Measurements from ENCODE around the gene IDE.
"Not testable (repeated sequence)": the region's sequence is repeated elsewhere in the genome, so short reads cannot be mapped to it uniquely, and the experiment has no call there.

Gene IDE

GRCh38 chr10:92573798-92574547 is at the start of gene IDE:
TSS of gene IDE (minus strand) at chr10:92574093. CDS start at chr10:92574019, 74 bp downstream.
- DNase-seq (ENCODE audit: low read depth in 2 of 2) = peak in 1 of 2 experiments; percentile 54

DNA sequence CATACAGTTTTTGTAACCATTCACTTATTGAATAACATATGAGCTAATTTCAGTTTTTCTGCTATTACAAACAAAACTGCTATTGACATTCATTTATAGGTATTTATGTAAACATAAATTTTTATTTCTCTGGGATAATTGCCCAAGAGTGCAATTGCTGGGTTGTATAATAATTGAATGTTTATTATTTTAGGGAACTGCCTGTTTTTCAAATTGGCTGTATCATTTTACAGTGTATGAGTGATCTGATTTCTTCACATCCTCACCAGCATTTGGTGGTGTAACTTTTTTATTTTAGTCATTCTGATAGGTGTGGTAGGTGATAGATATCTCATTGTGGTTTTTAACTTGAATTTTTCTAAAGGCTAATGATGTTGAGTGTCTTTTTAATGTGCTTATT is 45.5 kb upstream of the IDE start:
- no peak for DNase-seq (ENCODE audit: low read depth in 2 of 2)

GRCh38 chr10:92615515-92615914 is 41.6 kb upstream of the IDE start:
- no peak for DNase-seq (ENCODE audit: low read depth in 2 of 2)

DNA sequence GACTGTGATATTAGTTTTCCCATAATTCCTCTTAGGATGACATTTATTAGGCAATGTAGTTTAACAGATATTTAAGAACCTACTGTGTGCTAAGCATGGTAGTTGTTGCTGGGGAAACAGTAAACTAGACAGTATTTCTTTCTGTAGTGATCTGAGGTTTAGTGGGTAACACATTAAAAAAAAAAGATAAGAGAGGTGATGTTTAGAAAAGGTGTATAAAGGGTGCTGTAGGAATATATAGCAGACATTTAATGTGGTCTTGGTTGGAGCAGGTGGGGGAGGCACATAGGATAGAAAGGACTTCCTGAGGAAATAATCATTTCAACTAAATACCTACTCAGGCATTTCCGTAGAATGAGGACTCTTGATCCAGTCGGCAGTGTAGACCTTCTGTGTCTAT is 30.9 kb upstream of the IDE start:
- no peak for DNase-seq (ENCODE audit: low read depth in 2 of 2)

GRCh38 chr10:92598321-92598720 is 24.4 kb upstream of the IDE start:
- DNase-seq (ENCODE audit: low read depth in 2 of 2) = peak; percentile 37 to 47

DNA sequence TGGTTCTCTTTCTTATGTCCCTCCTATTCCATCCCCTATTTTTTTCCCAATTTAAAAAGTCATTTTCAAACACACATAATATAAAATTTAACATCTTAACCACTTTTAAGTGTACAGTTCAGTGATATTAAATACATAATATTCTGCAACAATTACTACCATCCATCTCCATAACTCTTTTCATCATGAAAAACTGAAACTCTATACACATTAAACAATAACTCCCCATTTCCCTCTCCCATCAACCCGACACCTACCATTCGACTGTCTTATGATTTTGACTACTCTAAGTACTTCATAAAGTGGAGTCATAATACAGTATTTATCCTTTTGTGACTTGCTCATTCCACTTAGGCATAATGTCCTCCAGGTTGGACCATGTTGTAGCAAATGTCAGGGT is 21.6 kb upstream of the IDE start:
- DNase-seq (ENCODE audit: low read depth in 2 of 2) = no peak

DNA sequence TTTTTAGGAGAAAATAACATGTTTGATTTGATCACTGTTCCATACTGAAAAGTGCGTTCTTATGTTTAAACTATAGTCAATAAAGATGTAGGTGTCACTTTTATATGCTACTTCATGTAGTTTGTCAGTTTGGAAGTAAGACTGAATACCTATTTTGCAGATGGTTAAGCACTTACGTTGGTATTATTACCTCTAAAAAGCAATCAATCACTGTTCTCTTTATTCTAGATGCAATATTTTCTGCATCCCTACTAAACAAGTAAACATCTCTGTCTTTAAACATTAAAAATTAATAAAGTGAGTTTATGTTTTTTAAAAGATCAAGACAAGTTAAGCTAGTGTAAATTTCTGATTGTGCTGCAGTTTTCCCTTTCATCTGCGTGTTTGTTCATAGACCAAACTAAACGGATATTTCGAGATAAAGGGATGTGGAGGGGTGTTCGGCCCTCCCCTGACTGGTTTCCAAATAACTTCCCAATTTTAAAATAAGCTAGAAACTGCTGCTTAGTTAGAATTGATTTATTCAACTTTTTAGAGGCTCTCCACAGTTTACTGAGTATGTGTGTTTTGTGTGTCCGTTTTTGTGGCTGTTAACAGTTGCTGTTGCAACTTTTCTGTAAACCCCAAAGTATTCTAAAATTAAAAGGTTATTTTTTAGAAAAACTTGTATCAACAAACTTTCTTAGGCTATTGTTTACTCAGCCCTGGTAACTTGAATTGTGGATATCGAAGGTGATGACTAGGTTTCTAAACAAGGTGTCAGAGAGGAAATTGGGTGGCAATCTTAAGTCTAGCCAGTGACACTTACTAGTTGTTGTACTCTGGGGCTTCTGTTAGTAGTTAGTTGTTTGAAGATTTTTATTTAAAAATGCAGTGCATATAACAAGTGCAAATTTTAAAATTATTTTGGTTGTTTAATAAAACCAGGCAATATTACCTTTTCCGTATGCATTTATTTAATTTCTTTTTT is 20.0 kb upstream of the IDE start:
- DNase-seq (ENCODE audit: low read depth in 2 of 2) = no peak

GRCh38 chr10:92592761-92593618 is 19.1 kb upstream of the IDE start, which contains the start of gene KIF11:
TSS of gene KIF11 (plus strand) at chr10:92593130. CDS start at chr10:92593376, 246 bp downstream.
- DNase-seq (ENCODE audit: low read depth in 2 of 2) = peak; percentile 89 to 91

DNA sequence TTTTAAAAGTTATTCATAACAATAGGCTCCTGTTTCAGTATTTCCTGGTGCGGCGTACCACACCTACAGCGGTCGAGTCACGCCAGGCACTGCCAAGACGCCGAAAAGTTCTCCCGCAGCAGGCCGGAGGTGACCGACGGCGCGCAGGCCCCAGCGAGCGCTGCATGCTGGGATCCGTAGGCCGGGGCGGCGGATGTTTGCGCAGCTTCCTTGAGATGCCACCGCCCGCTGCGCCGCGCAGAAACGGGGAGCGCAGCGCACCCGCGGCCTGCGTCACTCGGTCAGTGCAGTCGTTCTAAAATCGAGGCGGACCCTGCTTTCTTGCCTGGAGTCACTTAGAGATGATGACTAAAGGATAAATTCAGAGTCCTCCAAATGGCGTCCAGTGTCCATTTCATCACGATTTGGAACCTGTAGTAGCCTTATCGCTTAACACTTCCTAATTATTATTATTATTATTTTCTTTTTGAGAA is 17.7 kb upstream of the IDE start:
- DNase-seq (ENCODE audit: low read depth in 2 of 2) = peak; percentile 71 to 81

DNA sequence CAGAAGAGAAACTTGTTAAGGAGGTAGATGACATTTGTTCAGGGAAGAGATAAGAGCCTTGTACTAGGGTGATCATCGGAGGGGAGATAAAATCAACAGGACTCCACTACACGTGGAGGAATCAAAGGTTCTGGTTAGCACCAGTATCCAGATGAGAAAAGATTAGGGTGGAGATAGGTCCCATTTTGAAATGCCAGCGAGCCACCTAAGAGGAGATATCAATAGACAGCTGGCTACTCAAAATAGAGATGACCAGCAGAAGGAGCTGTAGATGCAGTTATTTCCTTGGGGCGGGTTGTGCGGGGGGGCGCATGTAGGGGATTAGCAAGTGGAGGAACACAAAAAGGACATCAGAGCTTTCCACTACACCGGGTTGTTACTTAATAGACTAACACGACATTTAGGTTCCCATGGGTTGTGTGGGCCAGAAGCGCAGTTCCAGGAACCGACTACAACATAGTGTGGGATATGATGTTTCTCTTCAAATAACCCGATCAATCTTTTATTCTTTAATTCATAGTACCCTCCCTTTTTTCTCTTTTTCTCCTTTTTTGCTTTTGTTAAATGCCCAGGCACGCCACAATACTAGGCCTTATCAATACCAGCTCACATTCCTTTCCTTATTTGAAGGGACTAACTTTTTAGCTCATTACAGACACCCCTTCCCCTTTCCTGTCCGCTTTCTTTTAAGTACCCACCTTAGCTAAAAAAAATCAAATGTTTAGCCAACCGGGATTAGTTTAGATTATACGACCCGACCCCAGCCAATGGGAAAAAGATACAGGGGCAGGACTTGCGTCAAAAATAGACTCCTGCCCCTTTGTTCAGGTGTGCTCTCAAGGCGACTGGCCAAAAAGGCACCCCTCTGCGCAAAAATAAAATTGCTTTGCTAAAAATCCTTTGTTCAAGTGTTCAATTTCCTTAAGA is 17.0 kb upstream of the IDE start:
- DNase-seq (ENCODE audit: low read depth in 2 of 2) = no peak

DNA sequence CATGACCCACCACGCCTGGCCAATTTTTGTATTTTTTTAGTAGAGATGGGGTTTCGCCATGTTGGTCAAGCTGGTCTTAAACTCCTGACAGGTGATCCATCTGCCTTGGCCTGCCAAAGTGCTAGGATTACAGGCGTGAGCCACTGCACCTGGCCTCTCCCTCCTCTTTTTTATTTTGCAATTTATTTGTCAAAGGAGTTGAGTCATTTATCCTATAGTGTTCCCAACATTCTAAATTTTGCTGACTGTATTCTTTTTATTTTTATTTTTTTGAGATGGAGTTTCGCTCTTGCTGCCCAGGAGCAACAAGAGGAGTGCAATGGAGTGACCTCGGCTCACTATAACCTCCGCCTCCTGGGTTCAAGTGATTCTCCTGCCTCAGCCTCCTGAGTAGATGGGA is 8.5 kb upstream of the IDE start:
- DNase-seq (ENCODE audit: low read depth in 2 of 2) = not testable (repeated sequence)

GRCh38 chr10:92575961-92576360 is 2.1 kb upstream of the IDE start:
- peak in 1 of 2 experiments; percentile 13 for DNase-seq (ENCODE audit: low read depth in 2 of 2)

DNA sequence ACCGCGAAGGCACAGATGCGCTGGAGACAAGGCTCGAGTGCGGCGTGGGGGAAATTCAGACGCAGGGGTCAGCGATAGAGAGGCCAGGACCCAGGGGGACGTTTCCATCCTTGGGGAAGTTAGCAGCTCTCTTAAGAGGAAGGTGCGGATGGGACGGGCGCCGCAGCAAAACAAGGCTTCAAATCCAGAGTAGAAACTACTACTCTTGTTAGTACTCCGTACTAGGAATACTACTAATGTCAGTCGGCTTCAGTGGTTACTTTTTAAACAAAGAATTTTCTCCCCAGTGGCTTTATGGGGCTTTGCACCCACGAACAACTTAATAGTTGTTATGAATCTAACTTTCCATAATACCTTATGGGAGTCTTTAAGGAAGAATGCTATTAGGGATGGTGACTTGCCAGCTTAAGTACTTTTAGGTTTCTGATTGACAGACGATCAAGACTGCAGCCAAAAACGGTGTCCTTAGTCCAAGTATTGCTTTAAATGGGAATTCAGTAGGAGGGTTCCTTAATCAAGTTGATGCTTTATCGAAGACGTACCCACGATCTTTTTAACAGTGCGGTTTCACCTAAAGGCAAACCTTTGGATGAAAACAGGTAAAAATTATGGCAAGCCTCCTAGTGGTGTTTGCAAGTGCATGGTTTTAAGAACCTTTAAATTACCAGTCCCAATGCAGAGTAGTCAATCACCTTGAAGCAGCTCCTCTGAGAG is 812 bp upstream of the IDE start:
- DNase-seq (ENCODE audit: low read depth in 2 of 2) = peak in 1 of 2 experiments; percentile 19

DNA sequence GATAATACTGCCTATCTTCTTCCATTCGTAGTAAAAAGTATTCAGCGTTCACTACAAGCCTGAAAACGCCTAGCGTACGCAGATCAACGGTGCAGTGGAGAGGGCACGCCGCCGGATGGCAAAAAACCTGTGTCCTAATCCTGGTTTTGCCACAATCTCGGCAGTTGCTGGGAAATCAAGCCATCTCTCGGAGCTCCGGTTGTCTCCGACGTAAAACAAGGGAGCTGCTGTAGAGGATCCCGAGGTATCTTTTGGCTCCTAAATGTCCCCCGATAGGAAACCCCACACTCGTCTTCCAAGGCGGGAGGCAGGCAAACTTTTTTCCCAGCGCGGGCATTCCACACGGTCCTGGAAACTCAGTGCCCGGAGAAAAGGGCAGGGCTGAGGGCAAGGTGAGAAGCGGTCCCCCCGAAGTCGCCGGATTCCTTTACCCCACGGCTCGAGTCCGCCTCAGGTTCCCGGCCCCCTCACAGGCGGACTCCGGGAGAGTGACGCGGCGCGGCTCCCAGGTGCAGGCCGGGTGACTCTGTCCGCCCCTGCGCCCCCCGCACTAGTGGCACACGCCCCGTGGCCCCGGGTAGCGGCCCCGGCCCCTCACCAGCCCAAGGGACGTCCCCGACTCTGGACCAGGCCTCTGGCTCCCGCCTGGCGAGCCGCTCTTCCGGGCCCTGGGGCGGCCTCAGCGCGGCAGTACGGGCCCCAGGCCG is 649 bp downstream of the IDE start:
- DNase-seq (ENCODE audit: low read depth in 2 of 2) = no peak

GRCh38 chr10:92572362-92573090 is 1.4 kb downstream of the IDE start:
- no peak for DNase-seq (ENCODE audit: low read depth in 2 of 2)

- no peak for DNase-seq (ENCODE audit: low read depth in 2 of 2)
Measured at GRCh38 chr10:92571649-92572048, 2.2 kb downstream of the IDE start.

GRCh38 chr10:92569663-92570062 is 4.2 kb downstream of the IDE start:
- not testable (repeated sequence) for DNase-seq (ENCODE audit: low read depth in 2 of 2)

- no peak for DNase-seq (ENCODE audit: low read depth in 2 of 2)
Measured at GRCh38 chr10:92569071-92569470, 4.8 kb downstream of the IDE start.

Measured in fibroblast of skin of left biceps (primary cell).